CD4-positive, CD25-positive, alpha-beta regulatory T cell (primary cell): ENCODE data around the gene ETHE1. TPM values are rescaled to one million over a fixed set of nuclear protein-coding genes. Genes with fewer than 3 reads are reported as not detected.
A peak's percentile ranks its signal among the peaks of the same experiment; 100 is the strongest.

Experiments
- ATAC-seq, 2 donors: fragments of 150-1000 bp; cut with Tn5 transposase; one replicate each; pipeline ENCODE4 v1.10.0; 2021; ENCODE audit warnings: low read depth in 2 of 2, moderate number of reproducible peaks in 2 of 2, moderate library complexity in 1 of 2
- DNase-seq, 3 donors: peaks; one replicate each; pipeline versions ENCODE4 v3.0.0 to v3.0.0-alpha.2; 2012 to 2022; ENCODE audit warnings: mixed read lengths in 1 of 3
- H3K27ac ChIP-seq: one replicate; pipeline ENCODE4 v1.7.0; 2013; ENCODE audit warnings: mild to moderate bottlenecking, low read length; ENCODE audit not compliant: insufficient read depth, poor library complexity, severe bottlenecking
- H3K27me3 ChIP-seq: one replicate; pipeline ENCODE4 v1.7.0; 2013; ENCODE audit warnings: low read length; ENCODE audit not compliant: control insufficient read depth, insufficient read depth
- H3K36me3 ChIP-seq: one replicate; pipeline ENCODE4 v1.7.0; 2013; ENCODE audit warnings: mild to moderate bottlenecking, low read length, moderate library complexity; ENCODE audit not compliant: control insufficient read depth, insufficient read depth
- H3K4me1 ChIP-seq: 2 replicates; pipeline ENCODE4 v1.7.0; 2013; ENCODE audit warnings: mild to moderate bottlenecking, low read length; ENCODE audit not compliant: insufficient read depth, control insufficient read depth, poor library complexity, severe bottlenecking
- H3K4me3 ChIP-seq: one replicate; pipeline ENCODE4 v1.7.0; 2013; ENCODE audit warnings: low read depth, mild to moderate bottlenecking, low read length, moderate library complexity
- H3K9me3 ChIP-seq, 2 experiments: 1 replicate in 1 of 2; 2 replicates in 1 of 2; pipeline ENCODE4 v1.7.0; 2013; ENCODE audit warnings: low read length in 2 of 2, mild to moderate bottlenecking in 1 of 2, moderate library complexity in 1 of 2; ENCODE audit not compliant: control insufficient read depth in 2 of 2
- H3K27ac Mint-ChIP-seq, 3 donors: one replicate each; pipeline ENCODE4 v1.8.0; 2020 to 2022; ENCODE audit warnings: mild to moderate bottlenecking in 3 of 3, mixed read lengths in 3 of 3, moderate library complexity in 2 of 3
- H3K27me3 Mint-ChIP-seq: one replicate; pipeline ENCODE4 v1.8.0; 2022; ENCODE audit warnings: mild to moderate bottlenecking, mixed read lengths
- H3K36me3 Mint-ChIP-seq: one replicate; pipeline ENCODE4 v1.8.0; 2020; ENCODE audit warnings: mixed read lengths
- H3K4me1 Mint-ChIP-seq, 4 donors: one replicate each; pipeline ENCODE4 v1.8.0; 2020 to 2022; ENCODE audit warnings: mixed read lengths in 4 of 4, mild to moderate bottlenecking in 1 of 4
- H3K4me3 Mint-ChIP-seq, 4 donors: one replicate each; pipeline ENCODE4 v1.8.0; 2020 to 2022; ENCODE audit warnings: mild to moderate bottlenecking in 4 of 4, mixed read lengths in 4 of 4, moderate library complexity in 3 of 4
- H3K9me3 Mint-ChIP-seq, 7 donors: one replicate each; pipeline ENCODE4 v1.8.0; 2020 to 2022; ENCODE audit warnings: mixed read lengths in 7 of 7, mild to moderate bottlenecking in 3 of 7, moderate library complexity in 2 of 7
- polyA plus RNA-seq, 4 donors: library from polyadenylated mRNA; unstranded; fragments of 300-500 nt; fragmentation: Illumina TruSeq; gene quantifications; one replicate each; pipeline ENCODE4 v1.2.3, GENCODE V29; 2021
- total RNA-seq: library from RNA; stranded (reverse); gene quantifications from one replicate; pipeline ENCODE4 v1.2.3, GENCODE V29; 2022

The ETHE1 gene
- total and polyA plus RNA-seq, 5 donors from 2014 or later, result 22.8 to 73.5 (median 56.3) TPM

DNA sequence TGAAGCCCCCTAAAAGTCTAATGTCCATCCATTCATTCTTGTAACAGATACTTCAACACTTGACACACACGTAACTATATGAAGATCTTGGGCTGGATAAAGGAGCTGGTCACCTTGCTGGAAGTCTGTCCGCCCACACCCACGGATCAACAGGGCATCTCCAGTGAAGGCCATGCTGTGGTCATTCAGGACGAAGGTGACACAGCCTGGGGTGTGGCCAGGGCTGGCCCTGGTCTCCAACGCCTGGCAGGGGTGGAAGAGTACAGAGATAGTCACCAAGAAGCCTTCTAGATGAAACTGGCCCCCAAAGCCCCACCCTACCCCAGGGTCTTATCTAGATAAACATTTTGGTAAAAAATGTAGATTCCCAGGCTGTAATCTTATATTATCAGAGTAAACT, 15.7 kb downstream of the ETHE1 start:
- no peaks in the 10 kb centered on the region for H3K9me3 ChIP-seq

DNA sequence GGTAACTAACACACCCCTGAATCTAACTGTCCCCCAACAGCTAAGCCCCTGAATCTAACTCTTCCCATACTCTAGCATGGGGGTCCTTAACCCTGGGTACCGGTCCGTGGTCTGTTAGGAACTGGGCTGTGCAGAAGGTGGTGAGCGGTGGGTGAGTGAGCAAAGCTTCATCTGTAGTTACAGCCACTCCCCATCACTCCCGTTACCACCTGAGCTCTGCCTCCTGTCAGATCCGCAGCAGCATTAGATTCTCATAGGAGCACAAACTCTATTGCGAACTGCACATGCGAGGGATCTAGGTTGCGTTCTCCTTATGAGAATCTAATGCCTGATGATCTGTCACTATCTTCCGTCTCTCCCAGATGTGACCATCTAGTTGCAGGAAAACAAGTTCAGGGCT, 16.3 kb downstream of the ETHE1 start:
- H3K36me3 ChIP-seq, result peaks cover 11% of the 10 kb centered on the region
- H3K4me1 ChIP-seq, result peaks cover 4% of the 10 kb centered on the region
- H3K27ac Mint-ChIP-seq, result peak overlapping the region in 2 of 3 donors; percentile 36 to 74

More for the DNA sequence above, 15.7 kb downstream of the ETHE1 start:
- Histone ChIP-seq H3K27me3 (no peaks in the 10 kb centered on the region), H3K4me3 (no peak overlapping the region), H3K36me3 (peaks cover 11% of the 10 kb centered on the region), H3K27ac (no peak overlapping the region), H3K4me1 (no peaks in the 10 kb centered on the region)
- DNase-seq, result no peak
- Mint-ChIP-seq H3K4me1 (peaks cover 0 to 1% (median 0%) of the 10 kb centered on the region in 4 donors), H3K4me3 (peak overlapping the region in 1 of 4 donors; percentile 67), H3K27me3 (no peaks in the 10 kb centered on the region), H3K36me3 (peaks cover 25% of the 10 kb centered on the region), H3K27ac (peak overlapping the region in 1 of 3 donors; percentile 36), H3K9me3 (no peaks in the 10 kb centered on the region)
- no peak for ATAC-seq

DNA sequence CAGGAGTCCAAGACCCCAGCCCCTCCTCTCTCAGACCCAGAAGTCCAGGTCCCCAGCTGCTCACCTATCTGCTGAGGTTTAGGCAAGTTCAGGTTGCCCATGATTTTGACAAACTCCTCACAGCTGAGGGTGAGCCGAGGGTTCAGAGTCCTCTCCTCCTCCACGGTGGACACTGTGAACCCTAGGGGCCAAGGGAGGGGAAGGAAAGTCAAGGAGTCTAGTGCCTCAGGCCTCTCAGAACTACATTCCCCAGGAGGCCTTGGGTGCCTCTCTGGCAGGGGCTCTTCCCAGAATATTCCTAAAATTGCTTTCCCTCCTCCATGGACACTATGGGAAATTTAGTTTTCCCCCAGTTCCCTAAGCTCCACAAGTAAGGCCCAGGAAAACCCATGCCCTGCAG, 19.1 kb downstream of the ETHE1 start:
- Mint-ChIP-seq H3K36me3 (peaks cover 21% of the 10 kb centered on the region), H3K9me3 (no peaks in the 10 kb centered on the region), H3K27ac (peak overlapping the region in 2 of 3 donors; percentile 20 to 83)

More for the DNA sequence above, 16.3 kb downstream of the ETHE1 start:
- no peaks in the 10 kb centered on the region for H3K27me3 Mint-ChIP-seq
- H3K27ac ChIP-seq, result no peak overlapping the region
- H3K4me1 Mint-ChIP-seq, result peaks cover 2 to 7% (median 5%) of the 10 kb centered on the region in 4 donors
- peak overlapping the region in 1 of 4 donors; percentile 67 for H3K4me3 Mint-ChIP-seq
- H3K9me3 Mint-ChIP-seq, result no peaks in the 10 kb centered on the region
- ATAC-seq, result no peak
- DNase-seq, result no peak
- H3K9me3 ChIP-seq, result no peaks in the 10 kb centered on the region
- H3K27me3 ChIP-seq, result no peaks in the 10 kb centered on the region
- peaks cover 21% of the 10 kb centered on the region for H3K36me3 Mint-ChIP-seq
- no peak overlapping the region for H3K4me3 ChIP-seq

DNA sequence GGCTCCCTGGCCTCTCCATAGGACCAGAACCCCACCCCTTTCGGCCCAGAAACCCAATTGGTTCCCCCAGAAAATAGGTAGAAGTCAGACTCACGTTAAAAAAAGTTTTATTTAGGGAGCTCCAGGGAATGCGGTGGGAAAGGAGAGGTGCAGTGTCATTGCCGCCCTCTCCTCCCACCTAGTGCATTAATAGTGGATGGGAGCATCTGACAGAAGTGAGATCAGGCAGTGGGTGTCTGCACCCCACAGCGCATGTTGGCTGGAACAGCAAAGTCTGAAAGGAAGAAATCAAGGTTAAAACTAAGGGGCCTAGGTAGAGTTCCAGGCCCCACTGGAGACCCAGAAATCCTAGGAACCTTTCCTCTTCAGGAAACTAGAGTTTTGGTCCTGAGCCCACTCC, 20.4 kb downstream of the ETHE1 start:
- ATAC-seq, result no peak
- H3K36me3 Mint-ChIP-seq, result peaks cover 23% of the 10 kb centered on the region
- H3K9me3 Mint-ChIP-seq, result no peaks in the 10 kb centered on the region
- Histone ChIP-seq H3K9me3 (no peaks in the 10 kb centered on the region), H3K4me1 (peaks cover 34% of the 10 kb centered on the region), H3K27me3 (no peaks in the 10 kb centered on the region), H3K4me3 (no peak overlapping the region), H3K36me3 (peaks cover 11% of the 10 kb centered on the region), H3K27ac (no peak overlapping the region)
- H3K4me3 Mint-ChIP-seq, result peak overlapping the region in 2 of 4 donors; percentile 76 to 89
- DNase-seq, result no peak
- peaks cover 11 to 39% (median 28%) of the 10 kb centered on the region in 4 donors for H3K4me1 Mint-ChIP-seq
- peak overlapping the region in 1 of 3 donors; percentile 95 for H3K27ac Mint-ChIP-seq
- H3K27me3 Mint-ChIP-seq, result no peaks in the 10 kb centered on the region

More for the DNA sequence above, 19.1 kb downstream of the ETHE1 start:
- Histone ChIP-seq H3K4me1 (peaks cover 29% of the 10 kb centered on the region), H3K4me3 (no peak overlapping the region), H3K27ac (no peak overlapping the region), H3K36me3 (peaks cover 11% of the 10 kb centered on the region), H3K9me3 (no peaks in the 10 kb centered on the region), H3K27me3 (no peaks in the 10 kb centered on the region)
- peaks cover 7 to 30% (median 21%) of the 10 kb centered on the region in 4 donors for H3K4me1 Mint-ChIP-seq
- DNase-seq, result no peak
- ATAC-seq, result no peak
- H3K4me3 Mint-ChIP-seq, result peak overlapping the region in 1 of 4 donors; percentile 32
- H3K27me3 Mint-ChIP-seq, result no peaks in the 10 kb centered on the region

DNA sequence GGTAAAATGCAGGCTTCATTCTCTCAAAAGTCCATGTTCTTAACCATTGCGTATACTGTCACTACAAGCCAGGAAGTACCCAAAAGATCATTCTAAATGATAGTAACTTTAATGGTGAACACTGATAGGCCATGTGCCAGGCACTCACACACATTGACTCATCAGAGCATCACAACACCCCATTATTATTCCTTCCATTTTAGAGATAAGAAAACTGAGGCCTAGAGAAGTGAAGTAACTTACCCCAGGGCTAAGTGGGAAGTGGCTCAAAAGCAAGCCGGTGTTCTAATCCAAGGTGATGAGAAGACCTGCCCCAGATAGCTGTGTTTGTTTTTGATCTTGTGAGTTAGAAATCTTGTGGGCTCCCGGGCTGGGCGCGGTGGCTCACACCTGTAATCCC, 21.1 kb downstream of the ETHE1 start:
- H3K27ac ChIP-seq, result peak overlapping the region; percentile 92
- Mint-ChIP-seq H3K27me3 (no peaks in the 10 kb centered on the region), H3K4me3 (peak overlapping the region; percentile 71 to 89 (median 74))

DNA sequence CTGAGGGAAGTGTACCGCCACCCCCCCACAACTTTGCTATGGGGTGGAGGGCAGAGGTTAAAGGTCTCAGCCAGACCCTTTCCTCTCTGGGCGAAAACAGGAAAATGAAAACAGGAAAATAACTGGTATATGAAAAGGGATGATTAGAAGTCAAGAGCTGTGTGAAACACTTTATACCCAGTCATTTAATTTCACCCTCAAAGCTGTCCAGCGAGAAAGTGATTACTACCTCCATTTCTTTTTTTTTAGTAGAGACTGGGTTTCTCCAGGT, 21.9 kb downstream of the ETHE1 start:
- H3K4me3 ChIP-seq, result no peak overlapping the region
- peaks cover 21% of the 10 kb centered on the region for H3K36me3 Mint-ChIP-seq
- H3K27ac Mint-ChIP-seq, result peak overlapping the region; percentile 88 to 95 (median 95)
- H3K27me3 ChIP-seq, result no peaks in the 10 kb centered on the region
- H3K4me1 ChIP-seq, result peaks cover 34% of the 10 kb centered on the region
- peak overlapping the region; percentile 68 to 94 (median 77) for H3K4me3 Mint-ChIP-seq
- ATAC-seq (no peak), DNase-seq (no peak)
- H3K9me3 ChIP-seq, result no peaks in the 10 kb centered on the region
- H3K27me3 Mint-ChIP-seq, result no peaks in the 10 kb centered on the region
- peaks cover 11 to 42% (median 31%) of the 10 kb centered on the region in 4 donors for H3K4me1 Mint-ChIP-seq
- H3K9me3 Mint-ChIP-seq, result no peaks in the 10 kb centered on the region
- peaks cover 6% of the 10 kb centered on the region for H3K36me3 ChIP-seq
- H3K27ac ChIP-seq, result peak overlapping the region; percentile 92

More for the DNA sequence above, 21.1 kb downstream of the ETHE1 start:
- DNase-seq, result peak in 1 of 3 donors; percentile 33
- Histone ChIP-seq H3K9me3 (no peaks in the 10 kb centered on the region), H3K4me1 (peaks cover 34% of the 10 kb centered on the region), H3K27me3 (no peaks in the 10 kb centered on the region), H3K4me3 (no peak overlapping the region), H3K36me3 (peaks cover 11% of the 10 kb centered on the region)
- Mint-ChIP-seq H3K27ac (peak overlapping the region; percentile 72 to 95 (median 88)), H3K36me3 (peaks cover 22% of the 10 kb centered on the region), H3K4me1 (peaks cover 11 to 40% (median 29%) of the 10 kb centered on the region in 4 donors), H3K9me3 (no peaks in the 10 kb centered on the region)
- no peak for ATAC-seq

DNA sequence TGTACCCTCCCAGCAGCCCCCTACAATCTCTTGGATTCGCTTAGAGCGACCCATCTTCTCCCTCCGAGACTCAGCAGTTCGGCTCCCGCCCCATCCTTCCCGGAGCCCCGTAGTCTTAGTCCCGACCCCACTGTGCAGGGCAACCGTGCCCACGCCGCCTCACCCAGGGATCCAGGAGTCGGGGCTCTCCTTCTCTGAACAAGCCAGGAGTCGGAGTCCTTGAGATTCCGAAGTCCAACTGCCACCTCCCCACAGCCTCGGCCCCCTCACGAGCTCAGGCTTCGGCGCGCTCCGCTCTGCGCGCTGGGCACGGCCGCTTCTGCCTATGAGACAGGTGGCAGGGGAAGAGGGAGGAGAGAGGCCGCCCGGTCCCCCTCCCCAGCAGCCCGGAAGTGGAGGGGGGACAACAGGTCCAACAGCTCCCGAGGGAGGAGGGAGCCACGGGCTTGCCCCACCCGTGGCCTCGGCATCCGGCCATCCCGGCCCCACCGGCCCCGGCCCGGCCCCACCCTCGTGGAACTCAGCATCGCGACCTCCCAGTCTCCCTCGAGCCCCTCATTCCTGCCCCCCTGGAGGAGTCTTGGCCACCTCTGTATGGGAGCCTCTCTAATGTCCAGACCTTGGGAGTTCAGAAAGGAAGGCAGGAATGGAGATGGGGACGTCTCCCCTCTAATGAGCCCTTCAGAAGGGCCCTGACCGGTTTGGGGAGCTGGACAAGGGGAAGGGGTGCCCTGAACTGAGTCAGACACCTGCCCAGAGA, 22.4 kb downstream of the ETHE1 start, which contains the start of gene PHLDB3:
PHLDB3 (minus strand) TSS at position 321 of the 760 bp plus-strand sequence. CDS start 628 bp downstream, outside the sequence.
- peak in 2 of 3 donors; percentile 38 to 69 for DNase-seq
- H3K27me3 ChIP-seq, result no peaks in the 10 kb centered on the region

More for the DNA sequence above, 22.4 kb downstream of the ETHE1 start, which contains the start of gene PHLDB3:
- peak; percentile 29 to 34 for ATAC-seq
- H3K4me1 Mint-ChIP-seq, result peaks cover 11 to 44% (median 31%) of the 10 kb centered on the region in 4 donors
- Histone ChIP-seq H3K4me1 (peaks cover 34% of the 10 kb centered on the region), H3K4me3 (peak within 1 kb of the TSS; percentile 80), H3K9me3 (no peaks in the 10 kb centered on the region), H3K36me3 (peaks cover under 1% of the 10 kb centered on the region), H3K27ac (peak within 1 kb of the TSS; percentile 92)
- H3K9me3 Mint-ChIP-seq, result no peaks in the 10 kb centered on the region
- H3K27me3 Mint-ChIP-seq, result no peaks in the 10 kb centered on the region
- peak within 1 kb of the TSS; percentile 90 to 98 (median 94) for H3K4me3 Mint-ChIP-seq
- peak within 1 kb of the TSS; percentile 95 to 99 (median 96) for H3K27ac Mint-ChIP-seq
- H3K36me3 Mint-ChIP-seq, result peaks cover 17% of the 10 kb centered on the region
